ENCODE data around the gene TGFA. TPM values are rescaled to one million over a fixed set of nuclear protein-coding genes. Genes with fewer than 3 reads are reported as not detected.

Gene TGFA
- total RNA-seq, 2 donors from 2014 or later, result 2.0 to 3.2 TPM

- Histone ChIP-seq H3K27ac (ENCODE audit: low read depth, low read length) (no peak overlapping the region), H3K9ac (ENCODE audit: extremely low read depth, low read length, poor library complexity, severe bottlenecking) (no peak overlapping the region), H3K36me3 (ENCODE audit: control insufficient read depth, insufficient read depth, low read length) (no peaks in the 10 kb centered on the region), H3K4me1 (ENCODE audit: control insufficient read depth, insufficient read depth, low read length) (peaks cover 4% of the 10 kb centered on the region), H3K4me3 (ENCODE audit: low read length) (no peak overlapping the region), H3K9me3 (ENCODE audit: control insufficient read depth, low read length) (no peaks in the 10 kb centered on the region), H3K27me3 (ENCODE audit: control insufficient read depth, insufficient read depth, low read length, poor library complexity, severe bottlenecking) (no peaks in the 10 kb centered on the region)
- no peak for TF ChIP-seq CTCF (conservative IDR thresholded peaks at IDR 0.05)
- Mint-ChIP-seq H3K27me3 (ENCODE audit: insufficient read depth) (no peaks in the 10 kb centered on the region), H3K9me3 (no peaks in the 10 kb centered on the region), H3K4me1 (peaks cover 22% of the 10 kb centered on the region), H3K27ac (no peak overlapping the region), H3K36me3 (ENCODE audit: low read depth) (no peaks in the 10 kb centered on the region), H3K4me3 (no peak overlapping the region)
- 92 to 93% methylated on average over 1 to 4 of the region's 4 CpGs for WGBS, 2 experiments (ENCODE audit: insufficient coverage in 1 of 2, insufficient read length in 1 of 2)
- DNase-seq, result no peak
These were observed 89.6 kb downstream of the TGFA start for GRCh38 chr2:70463997-70464396.

- peaks cover 26% of the 10 kb centered on the region for H3K4me1 Mint-ChIP-seq
- no peaks in the 10 kb centered on the region for H3K9me3 Mint-ChIP-seq
- Histone ChIP-seq H3K27ac (ENCODE audit: low read depth, low read length) (no peak overlapping the region), H3K4me1 (ENCODE audit: control insufficient read depth, insufficient read depth, low read length) (peaks cover 4% of the 10 kb centered on the region), H3K4me3 (ENCODE audit: low read length) (no peak overlapping the region), H3K36me3 (ENCODE audit: control insufficient read depth, insufficient read depth, low read length) (no peaks in the 10 kb centered on the region), H3K9ac (ENCODE audit: extremely low read depth, low read length, poor library complexity, severe bottlenecking) (no peak overlapping the region), H3K27me3 (ENCODE audit: control insufficient read depth, insufficient read depth, low read length, poor library complexity, severe bottlenecking) (no peaks in the 10 kb centered on the region), H3K9me3 (ENCODE audit: control insufficient read depth, low read length) (no peaks in the 10 kb centered on the region)
- no peaks in the 10 kb centered on the region for H3K27me3 Mint-ChIP-seq (ENCODE audit: insufficient read depth)
- DNase-seq, result no peak
- no peak overlapping the region for H3K27ac Mint-ChIP-seq
- TF ChIP-seq CTCF (conservative IDR thresholded peaks at IDR 0.05), result no peak
- H3K4me3 Mint-ChIP-seq, result no peak overlapping the region
- H3K36me3 Mint-ChIP-seq (ENCODE audit: low read depth), result no peaks in the 10 kb centered on the region
- WGBS, 2 experiments (ENCODE audit: insufficient coverage in 1 of 2, insufficient read length in 1 of 2), result 97 to 100% methylated on average over 1 to 3 of the region's 3 CpGs
These were observed 90.0 kb downstream of the TGFA start for GRCh38 chr2:70463581-70463980.

GRCh38 chr2:70461981-70462876 is 91.4 kb downstream of the TGFA start:
- DNase-seq, result no peak
- TF ChIP-seq CTCF (conservative IDR thresholded peaks at IDR 0.05), result no peak
- Mint-ChIP-seq H3K4me3 (no peak overlapping the region), H3K27me3 (ENCODE audit: insufficient read depth) (no peaks in the 10 kb centered on the region), H3K9me3 (no peaks in the 10 kb centered on the region), H3K4me1 (peaks cover 37% of the 10 kb centered on the region), H3K36me3 (ENCODE audit: low read depth) (no peaks in the 10 kb centered on the region), H3K27ac (no peak overlapping the region)
- Histone ChIP-seq H3K4me3 (ENCODE audit: low read length) (no peak overlapping the region), H3K36me3 (ENCODE audit: control insufficient read depth, insufficient read depth, low read length) (no peaks in the 10 kb centered on the region), H3K9me3 (ENCODE audit: control insufficient read depth, low read length) (no peaks in the 10 kb centered on the region), H3K9ac (ENCODE audit: extremely low read depth, low read length, poor library complexity, severe bottlenecking) (no peak overlapping the region), H3K27ac (ENCODE audit: low read depth, low read length) (no peak overlapping the region), H3K4me1 (ENCODE audit: control insufficient read depth, insufficient read depth, low read length) (peaks cover 4% of the 10 kb centered on the region), H3K27me3 (ENCODE audit: control insufficient read depth, insufficient read depth, low read length, poor library complexity, severe bottlenecking) (no peaks in the 10 kb centered on the region)
- WGBS, 2 experiments (ENCODE audit: insufficient coverage in 1 of 2, insufficient read length in 1 of 2), result 88 to 97% methylated on average over 12 to 14 of the region's 14 CpGs
